KMS-11 (cell line): ENCODE data around the gene MTFR2.

Source experiments
- H2AFZ ChIP-seq: fragments of 200-600 bp; sonication (generic); 2 replicates; pipeline ENCODE4 v1.6.1; 2016; ENCODE audit warnings: antibody characterized with exemption, mixed run types, low read depth
- H3K27ac ChIP-seq: fragments of 200-600 bp; sonication (generic); 2 replicates; pipeline ENCODE4 v1.6.1; 2016; ENCODE audit warnings: mild to moderate bottlenecking, mixed run types
- H3K27me3 ChIP-seq: fragments of 200-600 bp; sonication (generic); 2 replicates; pipeline ENCODE4 v1.6.1; 2017; ENCODE audit warnings: mild to moderate bottlenecking, low read depth, mixed run types, moderate library complexity; ENCODE audit not compliant: insufficient read depth
- H3K36me3 ChIP-seq: fragments of 200-600 bp; sonication (generic); 2 replicates; pipeline ENCODE4 v1.6.1; 2017; ENCODE audit warnings: mild to moderate bottlenecking, mixed run types; ENCODE audit not compliant: insufficient read depth
- H3K4me1 ChIP-seq: fragments of 200-600 bp; sonication (generic); 2 replicates; pipeline ENCODE4 v1.6.1; 2016; ENCODE audit warnings: mild to moderate bottlenecking, low read depth, mixed run types; ENCODE audit not compliant: poor library complexity, severe bottlenecking
- H3K4me2 ChIP-seq: fragments of 200-600 bp; sonication (generic); 2 replicates; pipeline ENCODE4 v1.7.0; 2016; ENCODE audit warnings: mild to moderate bottlenecking, mixed run types
- H3K4me3 ChIP-seq: fragments of 200-600 bp; sonication (generic); IDR thresholded peaks from 2 replicates; pipeline ENCODE4 v1.6.1; 2017; ENCODE audit warnings: low read depth, low read length, mixed read lengths; ENCODE audit not compliant: insufficient read depth
- H3K79me2 ChIP-seq: fragments of 200-600 bp; sonication (generic); 2 replicates; pipeline ENCODE4 v1.6.1; 2016; ENCODE audit warnings: low read depth, mixed run types; ENCODE audit not compliant: insufficient read depth
- H3K9ac ChIP-seq: fragments of 200-600 bp; sonication (generic); 2 replicates; pipeline ENCODE4 v1.6.1; 2016; ENCODE audit warnings: mild to moderate bottlenecking, mixed run types
- H4K20me1 ChIP-seq: fragments of 200-600 bp; sonication (generic); 2 replicates; pipeline ENCODE4 v1.6.1; 2016; ENCODE audit warnings: mild to moderate bottlenecking, mixed run types; ENCODE audit not compliant: insufficient read depth
- TF ChIP-seq, protein P1 (sequence below): fragments of 200-600 bp; sonication (generic); conservative IDR thresholded peaks from 2 replicates; pipeline ENCODE4 v1.6.1; 2017; ENCODE audit warnings: low read depth, mild to moderate bottlenecking, antibody characterized with exemption, low read length, moderate library complexity, mixed read lengths

Gene MTFR2

GRCh38 chr6:136235233-136235564 lies 14.9 kb downstream of the MTFR2 start:
- Histone ChIP-seq H3K9ac (no peak overlapping the region), H4K20me1 (no peaks in the 10 kb centered on the region), H3K36me3 (no peaks in the 10 kb centered on the region), H3K4me1 (no peaks in the 10 kb centered on the region), H2AFZ (no peak overlapping the region), H3K4me3 (no peak overlapping the region), H3K27ac (no peak overlapping the region), H3K4me2 (no peak overlapping the region), H3K27me3 (no peaks in the 10 kb centered on the region), H3K79me2 (no peaks in the 10 kb centered on the region)
- TF ChIP-seq, protein P1, sequence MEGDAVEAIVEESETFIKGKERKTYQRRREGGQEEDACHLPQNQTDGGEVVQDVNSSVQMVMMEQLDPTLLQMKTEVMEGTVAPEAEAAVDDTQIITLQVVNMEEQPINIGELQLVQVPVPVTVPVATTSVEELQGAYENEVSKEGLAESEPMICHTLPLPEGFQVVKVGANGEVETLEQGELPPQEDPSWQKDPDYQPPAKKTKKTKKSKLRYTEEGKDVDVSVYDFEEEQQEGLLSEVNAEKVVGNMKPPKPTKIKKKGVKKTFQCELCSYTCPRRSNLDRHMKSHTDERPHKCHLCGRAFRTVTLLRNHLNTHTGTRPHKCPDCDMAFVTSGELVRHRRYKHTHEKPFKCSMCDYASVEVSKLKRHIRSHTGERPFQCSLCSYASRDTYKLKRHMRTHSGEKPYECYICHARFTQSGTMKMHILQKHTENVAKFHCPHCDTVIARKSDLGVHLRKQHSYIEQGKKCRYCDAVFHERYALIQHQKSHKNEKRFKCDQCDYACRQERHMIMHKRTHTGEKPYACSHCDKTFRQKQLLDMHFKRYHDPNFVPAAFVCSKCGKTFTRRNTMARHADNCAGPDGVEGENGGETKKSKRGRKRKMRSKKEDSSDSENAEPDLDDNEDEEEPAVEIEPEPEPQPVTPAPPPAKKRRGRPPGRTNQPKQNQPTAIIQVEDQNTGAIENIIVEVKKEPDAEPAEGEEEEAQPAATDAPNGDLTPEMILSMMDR, result no peak

DNA sequence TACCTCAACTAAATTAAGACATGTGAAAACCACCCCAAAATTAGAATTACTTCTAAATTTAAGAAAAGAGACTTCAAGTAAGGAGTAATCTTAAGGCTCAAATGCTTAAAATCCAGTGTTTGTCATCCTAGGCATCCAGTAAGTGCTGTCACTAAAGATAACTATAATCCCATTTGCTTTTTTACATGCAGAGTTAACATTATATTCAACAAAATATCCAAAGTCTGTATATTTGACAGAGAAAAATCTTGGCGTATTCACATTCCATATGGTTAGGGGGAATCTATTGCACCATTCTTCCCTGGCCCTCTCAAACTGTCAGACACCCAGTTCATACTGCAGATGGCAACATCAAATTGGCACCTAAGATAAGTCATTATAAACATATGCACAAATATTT lies 17.4 kb downstream of the MTFR2 start:
- no peak overlapping the region for H3K4me3 ChIP-seq
- TF ChIP-seq, protein P1, result no peak
- H3K4me1 ChIP-seq, result no peaks in the 10 kb centered on the region
- no peak overlapping the region for H2AFZ ChIP-seq
- no peak overlapping the region for H3K4me2 ChIP-seq
- no peaks in the 10 kb centered on the region for H4K20me1 ChIP-seq
- no peaks in the 10 kb centered on the region for H3K79me2 ChIP-seq
- H3K9ac ChIP-seq, result no peak overlapping the region
- no peaks in the 10 kb centered on the region for H3K36me3 ChIP-seq
- H3K27ac ChIP-seq, result no peak overlapping the region
- H3K27me3 ChIP-seq, result no peaks in the 10 kb centered on the region

DNA sequence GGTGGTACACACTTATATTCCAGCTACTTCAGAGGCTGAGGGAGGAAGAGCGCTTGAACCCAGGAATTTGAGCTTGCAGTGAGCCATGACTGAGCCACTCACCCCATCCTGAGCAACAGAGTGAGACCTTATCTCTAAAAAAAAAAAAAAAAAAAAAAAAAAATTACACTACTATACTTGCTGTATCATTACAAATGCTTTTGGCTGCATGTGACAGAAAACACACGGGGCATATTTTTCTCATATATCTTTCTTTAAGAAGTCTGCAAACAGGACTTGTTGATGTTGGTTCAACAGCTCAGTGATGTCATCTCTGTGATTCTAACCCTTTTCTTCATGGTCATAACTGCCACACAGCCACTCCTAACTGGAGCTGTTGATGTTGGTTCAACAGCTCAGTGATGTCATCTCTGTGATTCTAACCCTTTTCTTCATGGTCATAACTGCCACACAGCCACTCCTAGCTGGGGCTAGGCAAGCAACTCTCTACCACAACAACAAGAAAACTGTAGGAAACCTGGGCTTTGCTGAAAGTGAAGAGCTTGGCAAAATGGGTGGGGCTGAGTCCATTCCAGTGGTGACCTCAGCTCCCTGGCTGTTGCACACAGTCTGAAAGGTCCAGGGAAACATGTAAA lies 19.8 kb downstream of the MTFR2 start:
- H3K4me2 ChIP-seq, result no peak overlapping the region
- H2AFZ ChIP-seq, result no peak overlapping the region
- H3K36me3 ChIP-seq, result no peaks in the 10 kb centered on the region

DNA sequence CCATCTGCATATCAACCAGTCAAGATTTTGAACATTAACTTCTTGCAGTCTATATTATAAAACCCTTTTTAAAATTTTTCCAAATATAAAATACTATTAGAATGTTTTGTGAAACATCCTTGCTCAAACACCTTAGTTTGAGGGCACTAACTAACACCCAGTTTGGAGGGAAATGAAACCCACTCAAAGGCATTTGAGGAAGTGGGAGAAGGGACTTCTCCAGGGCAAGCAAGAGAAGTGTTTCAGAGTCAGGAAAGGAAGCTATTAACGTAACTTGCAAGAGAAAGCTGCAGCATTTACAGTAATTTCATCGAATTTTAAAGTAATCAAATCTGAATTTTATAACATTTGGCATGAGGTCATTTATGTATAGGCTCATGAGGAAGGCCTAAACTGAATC lies 21.3 kb downstream of the MTFR2 start:
- Histone ChIP-seq H3K4me2 (no peak overlapping the region), H3K9ac (no peak overlapping the region), H3K27ac (no peak overlapping the region), H3K36me3 (no peaks in the 10 kb centered on the region), H4K20me1 (no peaks in the 10 kb centered on the region), H3K27me3 (no peaks in the 10 kb centered on the region), H2AFZ (no peak overlapping the region), H3K4me3 (no peak overlapping the region), H3K4me1 (no peaks in the 10 kb centered on the region), H3K79me2 (no peaks in the 10 kb centered on the region)
- TF ChIP-seq, protein P1, result no peak

More for the DNA sequence above, 19.8 kb downstream of the MTFR2 start:
- no peak overlapping the region for H3K27ac ChIP-seq
- TF ChIP-seq, protein P1, result no peak
- no peaks in the 10 kb centered on the region for H3K27me3 ChIP-seq
- no peak overlapping the region for H3K9ac ChIP-seq
- H3K79me2 ChIP-seq, result no peaks in the 10 kb centered on the region
- H3K4me3 ChIP-seq, result no peak overlapping the region
- H3K4me1 ChIP-seq, result no peaks in the 10 kb centered on the region
- no peaks in the 10 kb centered on the region for H4K20me1 ChIP-seq
